Measurements from ENCODE around the gene CEMIP. TPM values are rescaled to one million over a fixed set of nuclear protein-coding genes. Genes with fewer than 3 reads are reported as not detected.
A peak's percentile ranks its signal among the peaks of the same experiment; 100 is the strongest.

CEMIP gene
- total and polyA plus RNA-seq, 2 of the 8 experiments (the other 6 are each of a cell fraction or from before 2014, with no cell fraction given), result 0.11 to 0.60 TPM

- no peaks in the 10 kb centered on the region for H3K79me1 ChIP-seq (ENCODE audit: low read depth, low read length)
- H3K23ac ChIP-seq (ENCODE audit: insufficient read length), result no peak overlapping the region
- H4K20me1 ChIP-seq (replicated peaks in 1 of 2; ENCODE audit: control insufficient read depth in 1 of 2, insufficient read depth in 2 of 2, low read length in 2 of 2), result no peaks in the 10 kb centered on the region
- H2BK120ac ChIP-seq (replicated peaks; ENCODE audit: low read depth, low read length), result no peak overlapping the region
- no peaks in the 10 kb centered on the region for H3K36me3 ChIP-seq (ENCODE audit: control insufficient read depth in 2 of 4, insufficient read depth in 4 of 4, low read length in 3 of 4)
- no peak overlapping the region for H3K9ac ChIP-seq (replicated peaks in 1 of 4; ENCODE audit: extremely low read depth in 1 of 4, low read depth in 3 of 4, low read length in 3 of 4)
- H2BK15ac ChIP-seq (ENCODE audit: low read length), result 0 out of 2 replicates have a peak overlapping the region, but pooled peaks have one; percentile 1
- no peak overlapping the region for H2BK12ac ChIP-seq (ENCODE audit: low read depth, low read length)
- peaks cover 0 to 3% (median 1%) of the 10 kb centered on the region in 4 experiments; a peak in 3 of 7 replicates for H3K4me1 ChIP-seq (replicated peaks in 1 of 4; ENCODE audit: control insufficient read depth in 3 of 4, insufficient read depth in 4 of 4, low read length in 3 of 4)
- H3K27me3 ChIP-seq (replicated peaks in 1 of 4; ENCODE audit: control insufficient read depth in 3 of 4, extremely low read depth in 1 of 4, insufficient read depth in 3 of 4, low read length in 3 of 4), result no peaks in the 10 kb centered on the region; a peak in 1 of 7 replicates
- H2BK5ac ChIP-seq (ENCODE audit: low read depth, low read length), result no peak overlapping the region
- no peaks in the 10 kb centered on the region for H3K23me2 ChIP-seq (ENCODE audit: low read depth, low read length)
- ChIA-PET POLR2A (ENCODE audit: partially characterized antibody) (no interaction called here), CTCF (ENCODE audit: partially characterized antibody) (interaction anchor here (0.6 to 1.2 kb wide), 4 partner anchors 9 to 248 kb away, joined by 3 to 5 read pairs (median 4); no protein-coding TSS in a partner anchor)
- FAIRE-seq, result no peak
- H4K5ac ChIP-seq (ENCODE audit: insufficient read length, low read depth, low read length), result no peak overlapping the region
- no peak overlapping the region for H3K4me3 ChIP-seq (ENCODE audit: extremely low read depth in 1 of 4, insufficient read depth in 2 of 4, low read depth in 3 of 4, low read length in 4 of 4)
- DNase-seq (ENCODE audit: low read depth in 1 of 2, low spot score in 2 of 2), result no peak
- 96% methylated on average over 3 of the region's 3 CpGs; no CpG with 5 or more reads in 1 of the 2 experiments for WGBS, 2 experiments (ENCODE audit: extremely low coverage in 1 of 2, insufficient coverage in 1 of 2, insufficient read length in 1 of 2, insufficient replicate concordance in 2 of 2, low coverage in 1 of 2, low lambda C conversion rate in 2 of 2, missing lambda C conversion rate in 1 of 2)
- no peak overlapping the region for H4K91ac ChIP-seq (replicated peaks; ENCODE audit: insufficient read length, low read length)
- no peak overlapping the region for H2AK5ac ChIP-seq (ENCODE audit: low read depth, low read length)
- H3K56ac ChIP-seq (replicated peaks; ENCODE audit: insufficient read length, low read depth, low read length), result no peak overlapping the region
- H3K4ac ChIP-seq (replicated peaks; ENCODE audit: insufficient read length, low read depth, low read length), result no peak overlapping the region
- no peak overlapping the region for H4K8ac ChIP-seq (ENCODE audit: extremely low read depth, insufficient read depth, low read length)
- no peaks in the 10 kb centered on the region for H3K79me2 ChIP-seq (ENCODE audit: control insufficient read depth in 1 of 2, insufficient read depth in 2 of 2, low read length in 2 of 2)
- H2BK20ac ChIP-seq (ENCODE audit: low read length), result no peak overlapping the region
- no peak overlapping the region for H3K4me2 ChIP-seq (ENCODE audit: insufficient read depth in 1 of 2, low read depth in 2 of 2, low read length in 2 of 2)
- no peak overlapping the region for H3K14ac ChIP-seq (ENCODE audit: insufficient read length)
- no peaks in the 10 kb centered on the region for H3K9me3 ChIP-seq (ENCODE audit: insufficient read depth in 2 of 2, low read depth in 1 of 2, low read length in 1 of 2)
- no peak overlapping the region for H3K27ac ChIP-seq (ENCODE audit: low read depth, low read length)
- H2AFZ ChIP-seq (ENCODE audit: low read length), result no peak overlapping the region
- no peak overlapping the region for H3K18ac ChIP-seq (ENCODE audit: extremely low read depth, low read length)
- no peak for TF ChIP-seq RBBP5 (IDR thresholded peaks at IDR 0.05; ENCODE audit: borderline replicate concordance, low read depth, low read length)
- no peak for TF ChIP-seq EP300 (IDR thresholded peaks at IDR 0.05; ENCODE audit: borderline replicate concordance in 1 of 2, low read depth in 2 of 2, low read length in 2 of 2)
- TF ChIP-seq TAF1 (IDR thresholded peaks at IDR 0.05; ENCODE audit: low read depth, low read length), result no peak
- no peak for TF ChIP-seq JUND (IDR thresholded peaks at IDR 0.05; ENCODE audit: low read length)
- TF ChIP-seq SP1 (IDR thresholded peaks at IDR 0.05; ENCODE audit: low read depth, low read length), result no peak
- no peak for TF ChIP-seq POLR2A (IDR thresholded peaks at IDR 0.05; ENCODE audit: control extremely low read depth in 1 of 2, low read depth in 2 of 2, low read length in 2 of 2)
Measured at GRCh38 chr15:80817901-80818300, 38.7 kb downstream of the CEMIP start.
